NCI-H446 (cell line): Measurements from ENCODE around the gene ABCF2.

Source experiments
- DNase-seq, 2 experiments: peaks; one replicate each; lab custom pipeline; 2025; lab: John Stamatoyannopoulos, UW

ABCF2 gene

DNA sequence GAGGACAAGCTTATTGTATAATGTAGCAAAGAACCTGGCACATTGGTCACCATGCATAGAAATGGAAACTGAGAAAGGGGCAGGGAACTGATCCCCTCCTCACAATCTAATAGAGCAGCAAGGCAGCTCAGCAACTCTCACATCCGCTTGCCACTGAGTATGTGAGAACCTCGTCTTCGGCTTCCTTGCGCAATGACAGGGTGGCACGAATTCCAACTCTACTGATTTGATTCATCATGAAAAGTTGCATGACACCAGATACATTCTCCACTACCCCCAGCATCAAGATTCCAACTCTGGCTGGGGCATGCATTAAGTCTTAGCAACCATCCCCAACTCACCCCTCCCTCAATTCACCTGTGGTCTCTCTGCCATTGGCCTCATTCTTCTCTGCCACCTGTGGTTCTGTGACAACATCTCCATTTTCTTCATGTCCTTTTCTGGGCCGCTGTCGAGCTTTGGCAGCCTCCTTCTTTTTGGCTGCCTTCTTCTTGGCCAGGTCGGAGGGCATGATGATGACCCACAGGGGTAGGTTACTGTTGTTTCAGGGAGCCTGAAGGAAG lies 976 bp downstream of the ABCF2 start:
- DNase-seq: no peak

DNA sequence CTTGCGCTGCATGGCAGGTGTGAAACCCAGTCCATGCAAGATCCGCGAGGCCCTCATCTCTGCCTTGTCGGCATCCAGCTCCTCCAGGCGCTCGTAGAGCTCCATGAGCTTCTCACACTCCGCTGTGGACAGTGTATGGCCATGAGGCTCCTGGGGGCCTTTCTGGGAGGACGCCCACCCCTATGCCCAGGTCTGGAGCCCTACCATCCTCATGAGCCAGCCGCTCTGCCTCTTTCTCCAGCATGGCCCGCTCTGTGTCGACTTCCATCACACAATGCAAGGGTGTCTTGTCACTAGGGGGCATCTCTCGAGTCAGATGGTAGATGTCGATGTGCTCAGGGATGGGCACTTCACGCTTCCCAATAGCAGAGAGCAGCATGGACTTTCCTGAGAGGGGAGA lies 3.3 kb downstream of the ABCF2 start:
- DNase-seq: no peak

DNA sequence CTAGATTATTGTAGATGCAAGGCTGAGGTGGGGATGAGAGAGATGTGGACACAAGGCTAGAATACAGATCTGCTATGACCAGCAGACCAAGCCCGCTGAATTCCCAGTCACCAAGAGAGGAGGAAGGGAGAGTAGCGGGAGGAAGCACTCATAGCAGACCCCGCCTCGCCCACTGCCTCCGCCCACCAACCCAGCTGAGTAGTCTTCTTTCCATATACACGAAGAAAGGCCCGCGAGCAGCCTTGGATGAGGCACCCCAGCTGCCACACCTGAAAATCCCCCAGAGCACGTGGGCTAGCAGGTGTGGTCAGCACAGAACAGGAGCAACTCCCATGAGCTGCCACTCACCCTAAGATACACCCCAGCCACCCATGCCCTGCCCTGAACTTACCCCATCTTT lies 8.8 kb downstream of the ABCF2 start:
- DNase-seq: no peak

DNA sequence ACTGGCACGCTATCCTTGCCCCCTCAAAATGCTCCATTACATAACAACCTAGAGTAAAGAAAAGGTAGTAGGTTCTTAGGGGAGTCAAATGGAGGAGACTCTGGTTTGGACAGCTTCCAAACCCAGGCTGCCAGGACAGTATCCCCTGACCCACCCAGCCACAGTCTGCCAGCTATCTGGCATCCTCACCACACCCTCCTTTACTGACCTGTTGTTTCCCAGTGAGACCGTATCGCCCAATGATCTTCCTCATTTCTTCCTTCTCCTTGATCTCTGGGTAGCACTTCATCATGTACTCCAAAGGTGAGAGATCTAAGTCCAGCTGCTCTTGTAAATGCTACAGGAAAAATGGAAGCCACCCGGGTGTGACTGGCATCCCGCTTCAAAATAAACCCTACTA lies 11.6 kb downstream of the ABCF2 start:
- no peak for DNase-seq

DNA sequence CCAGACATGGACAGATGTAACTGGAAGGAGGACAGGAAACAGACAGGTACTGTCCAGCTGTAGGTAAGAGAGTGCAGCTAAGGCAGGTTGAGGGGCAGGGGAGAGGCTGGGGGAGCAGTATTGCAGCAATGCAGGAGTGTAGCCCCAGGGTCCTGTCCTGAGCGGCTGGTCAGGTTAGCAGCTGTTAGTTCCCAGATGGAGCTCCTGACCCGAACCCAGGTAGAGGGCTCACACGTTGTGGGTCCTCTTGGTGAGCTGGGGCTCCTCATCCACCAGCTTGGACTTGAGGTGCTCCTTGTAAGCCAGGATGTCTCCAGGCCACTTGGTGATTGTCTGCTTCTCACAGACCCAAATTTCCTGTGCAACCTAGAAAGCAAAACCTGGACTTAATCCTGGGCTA lies 13.2 kb downstream of the ABCF2 start:
- DNase-seq: no peak

DNA sequence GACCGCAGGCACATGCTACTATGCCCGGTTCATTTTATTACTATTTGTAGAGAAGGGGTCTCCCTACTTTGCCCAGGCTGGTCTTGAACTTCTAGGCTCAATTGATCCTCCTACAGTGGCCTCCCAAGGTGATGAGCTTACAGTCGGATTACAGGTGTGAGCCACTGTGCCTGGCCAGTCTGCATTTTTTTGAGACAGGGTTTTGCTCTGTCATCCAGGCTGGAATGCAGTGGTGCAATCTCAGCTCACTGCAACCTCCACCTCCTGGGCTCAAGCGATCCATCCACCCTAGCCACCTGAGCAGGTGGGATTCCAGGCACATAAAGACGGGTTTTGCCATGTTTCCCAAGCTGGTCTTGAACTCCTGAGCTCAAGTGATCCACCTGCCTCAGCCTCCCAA lies 14.4 kb downstream of the ABCF2 start:
- no peak for DNase-seq

DNA sequence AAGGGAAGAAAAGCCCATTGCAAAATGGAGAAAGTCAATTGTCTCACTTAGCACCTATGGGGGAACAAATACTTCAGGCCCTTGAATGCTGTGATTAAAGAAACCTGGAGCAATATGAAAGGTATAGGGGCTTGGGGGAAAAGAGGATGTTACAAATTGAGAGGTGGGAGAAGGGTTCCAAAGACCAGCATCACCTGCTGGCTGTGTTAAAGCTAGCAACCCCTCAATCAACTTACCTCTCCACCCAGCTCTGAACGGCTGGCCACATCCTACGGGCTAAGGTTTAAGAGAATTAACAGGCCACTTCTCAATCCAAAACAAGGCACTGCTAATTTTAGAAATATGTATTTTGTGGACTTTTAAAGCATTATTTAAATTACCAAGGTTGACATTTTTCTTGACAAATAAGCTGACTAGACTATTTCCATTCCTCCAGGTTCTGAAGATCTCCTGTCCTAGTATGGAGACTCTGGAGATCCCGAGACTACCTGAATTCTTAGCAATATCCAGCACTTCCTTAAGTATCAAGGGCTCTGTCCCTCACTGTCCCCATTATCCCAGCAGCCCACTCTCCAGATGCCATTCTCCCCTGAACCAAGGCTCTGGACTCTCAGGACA lies 15.7 kb downstream of the ABCF2 start:
- DNase-seq: no peak

DNA sequence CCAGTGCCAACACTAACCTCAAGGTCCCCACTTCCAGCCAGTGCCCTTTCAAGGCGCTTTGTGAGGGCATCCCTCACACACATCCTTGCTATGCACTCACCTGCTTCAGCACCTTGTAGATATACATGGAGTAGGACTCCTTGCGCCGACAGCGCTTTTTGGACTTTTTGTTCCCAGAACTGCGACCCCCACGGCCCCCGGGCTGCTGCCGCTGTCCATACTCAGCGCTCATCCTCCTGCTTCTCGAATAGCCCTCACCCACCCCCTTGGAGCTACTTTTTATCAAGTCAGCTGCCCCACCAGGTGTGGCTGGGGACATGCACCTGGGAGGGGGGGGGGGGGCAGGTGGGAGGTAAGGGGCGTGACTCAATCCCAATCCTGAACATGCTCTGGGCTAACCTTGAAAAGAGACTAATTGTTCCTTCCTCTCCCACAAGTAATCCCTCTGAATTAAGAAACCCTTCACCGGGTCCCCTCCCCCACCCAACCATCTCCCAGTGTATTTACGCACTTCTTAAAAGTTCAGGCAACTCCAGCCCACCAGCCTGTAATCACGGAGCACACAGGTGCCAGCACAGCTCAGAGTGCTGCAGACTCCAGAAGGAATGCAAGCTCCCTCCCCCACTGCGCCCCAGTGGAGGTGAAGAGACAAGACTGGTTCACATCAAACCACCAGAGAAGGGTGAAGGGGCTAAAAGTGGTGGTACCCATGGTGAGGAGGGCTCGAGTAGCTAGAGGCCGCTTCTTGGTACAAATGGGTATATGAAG lies 16.7 kb downstream of the ABCF2 start, which contains the start of gene H2BK1:
TSS of gene H2BK1 (minus strand) at position 402 of the 768 bp plus-strand sequence. CDS start at position 232, 170 bp downstream.
- DNase-seq: no peak

DNA sequence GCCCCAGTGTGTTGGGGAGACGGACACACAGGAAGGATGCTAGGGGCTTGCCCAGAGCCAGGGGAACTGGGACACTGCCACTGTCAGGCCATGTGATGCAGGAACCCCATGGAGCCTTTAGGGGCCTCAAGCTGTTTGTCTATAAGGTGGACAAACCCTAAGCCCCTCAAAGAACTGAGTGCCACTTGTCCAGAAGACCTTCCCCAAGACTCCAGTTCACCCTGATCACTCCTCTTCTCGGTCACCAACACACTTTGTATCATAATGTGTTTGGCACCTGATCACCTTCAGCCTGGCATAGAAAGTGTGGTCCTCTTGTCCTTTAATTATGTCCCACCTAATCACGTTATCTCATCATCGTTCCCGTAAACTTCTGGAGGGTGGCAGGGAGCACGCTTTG lies 17.4 kb downstream of the ABCF2 start:
- no peak for DNase-seq

DNA sequence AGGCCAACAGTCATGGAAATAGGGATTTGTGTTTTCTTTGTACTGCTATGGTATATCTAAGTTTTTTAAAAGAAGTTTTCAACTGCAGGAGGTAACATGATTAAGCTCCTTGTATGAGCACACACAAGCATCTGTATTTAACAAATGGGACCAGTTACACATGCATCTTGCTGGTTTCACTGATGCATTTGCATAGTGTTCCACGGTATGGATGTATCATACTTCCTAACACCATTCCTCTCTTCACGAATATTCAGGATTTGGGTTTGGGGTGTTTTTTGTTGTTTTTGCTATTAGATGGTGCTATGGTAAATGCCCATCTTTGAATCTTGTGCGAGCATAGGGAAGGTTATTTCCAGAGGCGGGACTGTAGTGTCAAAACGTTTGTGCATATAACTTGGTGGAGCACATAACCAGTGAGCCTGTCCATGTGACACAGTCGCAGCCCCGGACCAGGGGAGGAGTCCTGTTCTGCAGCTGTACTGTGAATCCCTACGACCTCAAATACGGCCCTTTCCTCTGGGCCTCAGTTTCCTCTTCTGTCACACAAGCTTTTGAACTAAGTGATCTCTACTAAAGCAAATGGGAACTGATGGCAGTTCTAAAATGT lies 18.6 kb downstream of the ABCF2 start:
- DNase-seq: no peak

DNA sequence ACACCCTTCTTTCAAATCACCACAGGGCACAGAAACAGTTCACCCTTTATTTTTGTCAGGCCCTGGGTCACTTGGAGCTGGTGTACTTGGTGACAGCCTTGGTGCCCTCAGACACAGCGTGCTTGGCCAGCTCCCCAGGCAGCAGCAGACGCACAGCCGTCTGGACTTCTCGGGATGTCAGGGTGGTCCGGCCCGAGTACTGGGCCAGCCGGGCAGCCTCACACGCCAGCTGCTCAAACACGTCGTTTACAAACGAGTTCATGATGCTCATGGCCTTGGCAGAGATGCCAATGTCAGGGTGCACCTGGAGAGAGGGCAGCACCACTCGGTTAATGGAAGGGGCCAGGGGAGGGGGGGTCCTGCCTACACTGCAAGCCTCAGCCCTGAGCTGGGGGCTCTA lies 19.2 kb downstream of the ABCF2 start:
- DNase-seq: no peak

DNA sequence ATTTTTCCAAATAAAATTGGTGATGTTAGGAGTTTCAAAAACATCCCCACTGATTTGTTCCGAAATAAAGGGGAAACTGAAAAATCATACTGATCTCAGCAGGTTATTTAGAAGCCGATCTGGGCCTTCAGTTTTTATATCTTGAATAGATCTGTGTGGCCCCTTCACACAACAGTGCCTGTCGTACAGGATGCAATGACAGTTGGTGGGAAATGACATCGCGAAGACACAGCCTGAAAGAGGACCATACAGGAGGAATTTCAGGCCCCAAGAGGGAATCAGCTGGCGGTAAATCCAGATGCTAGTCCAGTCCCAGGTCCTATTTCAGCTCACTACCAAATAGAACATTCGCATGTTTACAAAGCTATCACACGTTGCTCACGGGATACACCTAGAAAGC lies 19.7 kb downstream of the ABCF2 start:
- no peak for DNase-seq

DNA sequence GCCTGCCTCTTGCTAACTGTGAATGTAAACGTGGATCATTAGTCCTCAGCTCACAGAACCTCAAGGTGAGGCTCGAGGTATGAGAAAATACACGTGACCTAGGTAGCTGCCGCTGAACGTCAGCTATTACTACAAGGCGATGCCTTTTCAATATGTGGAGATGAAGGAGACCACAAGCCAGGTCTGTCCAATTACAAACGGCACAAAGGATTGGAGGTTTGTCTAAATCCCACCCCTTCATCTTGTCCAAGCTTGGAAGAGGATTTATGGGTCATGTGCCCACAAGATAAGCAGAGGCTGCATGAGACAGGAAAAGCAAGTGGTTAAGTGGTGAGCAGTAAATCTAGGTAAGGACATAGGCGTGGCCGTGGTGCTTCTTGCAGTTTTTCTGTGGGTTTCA lies 20.1 kb downstream of the ABCF2 start:
- no peak for DNase-seq

DNA sequence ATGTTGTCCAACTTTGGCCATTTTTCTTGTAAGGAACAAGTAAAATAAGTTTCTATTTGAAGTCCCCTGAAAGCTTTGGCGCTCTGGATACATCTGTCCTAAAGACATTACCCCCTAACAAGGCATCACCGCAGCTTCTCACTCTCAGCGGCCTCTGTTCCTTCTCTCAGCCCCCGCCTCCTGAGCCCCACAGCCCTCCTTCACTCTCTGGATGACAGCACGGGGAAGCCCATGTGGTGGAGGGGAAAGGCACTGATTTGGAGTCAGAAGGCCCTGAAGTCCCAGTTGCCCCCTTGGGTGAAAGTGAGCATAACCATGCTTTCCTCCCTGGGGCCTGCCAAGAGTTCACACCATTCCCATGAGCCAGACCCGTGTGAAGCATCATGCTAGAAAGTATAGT lies 21.3 kb downstream of the ABCF2 start:
- DNase-seq: no peak

DNA sequence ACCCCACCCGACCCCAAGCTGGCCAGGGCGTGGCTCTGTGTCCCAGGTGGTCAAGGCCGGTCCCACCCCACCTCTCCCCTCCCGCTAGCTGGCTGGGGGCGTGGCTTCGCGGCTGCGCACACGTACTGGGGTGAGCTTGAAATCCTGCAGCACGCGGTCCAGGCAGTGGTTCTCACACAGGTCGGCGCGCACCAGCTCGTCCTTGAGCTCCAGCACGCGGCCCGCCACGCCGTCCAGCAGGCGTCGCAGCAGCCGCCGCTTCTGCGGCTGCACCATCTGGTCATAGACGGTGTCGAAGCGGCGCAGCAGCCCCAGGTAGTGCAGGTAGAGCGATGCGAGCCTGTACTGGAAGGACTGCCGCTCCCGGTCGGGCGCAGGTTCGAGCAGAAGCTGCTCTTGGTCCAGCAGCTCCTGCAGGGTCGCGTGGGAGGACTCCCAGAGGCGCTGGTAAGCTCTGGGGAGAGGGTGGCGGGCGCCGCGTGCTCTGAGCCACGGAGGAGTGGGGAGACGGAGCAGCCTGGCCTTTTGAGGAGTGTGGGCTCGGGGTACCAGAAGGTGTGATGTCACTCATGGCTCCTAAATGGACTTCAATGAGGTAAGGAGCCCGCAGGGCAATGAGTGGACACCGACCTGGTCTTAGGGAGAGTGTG lies 22.5 kb downstream of the ABCF2 start:
- no peak for DNase-seq

DNA sequence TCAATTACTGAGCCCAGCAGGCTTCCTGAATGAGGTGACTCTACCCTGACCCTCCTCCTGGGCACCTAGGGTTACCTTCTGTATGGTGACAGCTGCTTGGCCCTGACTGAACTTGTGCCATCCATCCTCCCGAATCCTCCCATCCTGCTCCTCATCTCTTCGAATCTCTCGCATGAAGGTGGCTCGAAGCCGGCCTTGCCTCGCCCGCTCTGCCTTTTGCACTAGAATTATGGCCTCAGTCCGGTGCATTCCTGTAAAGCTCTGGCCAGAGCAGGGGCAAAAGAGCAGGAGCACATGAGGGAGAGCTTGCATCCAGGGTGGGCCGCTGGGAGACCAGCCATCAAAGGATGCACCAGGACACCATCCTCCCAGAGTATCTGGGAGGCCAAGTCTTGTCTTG lies 24.2 kb downstream of the ABCF2 start:
- no peak for DNase-seq

DNA sequence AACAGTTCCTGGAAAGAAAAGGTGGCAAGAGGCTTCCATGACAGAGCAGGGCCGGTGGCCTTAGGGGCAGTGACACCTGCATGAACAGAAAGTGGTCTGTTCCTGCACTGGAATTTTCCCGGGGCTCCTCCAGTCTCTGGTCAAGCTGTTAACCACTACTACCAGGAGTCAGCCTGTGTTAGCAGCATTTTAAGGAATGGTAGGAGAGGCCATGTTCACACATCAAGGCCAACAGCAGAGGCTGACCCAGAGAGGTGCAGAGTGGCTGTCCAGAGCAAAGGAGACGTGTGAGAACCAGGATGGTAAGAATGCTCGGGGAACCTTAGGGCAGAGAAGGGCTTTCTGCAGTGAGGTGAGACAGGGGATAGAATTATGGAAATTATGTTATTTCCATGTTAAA lies 25.3 kb downstream of the ABCF2 start:
- no peak for DNase-seq

DNA sequence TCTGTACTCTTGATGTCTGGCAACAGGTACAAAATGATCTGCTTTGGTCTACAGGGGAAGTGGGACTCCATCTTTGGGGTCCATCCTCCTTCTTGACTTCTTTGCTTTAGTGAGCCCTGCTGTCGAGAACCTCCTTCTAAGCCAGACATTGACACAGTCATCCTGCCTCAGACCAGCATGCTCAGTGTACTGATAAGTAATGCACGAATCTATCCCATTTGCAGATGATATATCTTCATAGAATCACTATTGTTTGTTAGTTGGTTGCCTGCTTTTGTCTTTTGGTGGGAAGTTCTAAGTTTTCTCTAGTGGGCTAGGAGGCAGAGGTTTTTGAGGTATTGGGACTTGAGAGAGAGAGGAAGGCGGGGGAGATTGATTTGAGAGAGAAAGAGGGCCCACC lies 25.7 kb downstream of the ABCF2 start:
- DNase-seq: no peak

DNA sequence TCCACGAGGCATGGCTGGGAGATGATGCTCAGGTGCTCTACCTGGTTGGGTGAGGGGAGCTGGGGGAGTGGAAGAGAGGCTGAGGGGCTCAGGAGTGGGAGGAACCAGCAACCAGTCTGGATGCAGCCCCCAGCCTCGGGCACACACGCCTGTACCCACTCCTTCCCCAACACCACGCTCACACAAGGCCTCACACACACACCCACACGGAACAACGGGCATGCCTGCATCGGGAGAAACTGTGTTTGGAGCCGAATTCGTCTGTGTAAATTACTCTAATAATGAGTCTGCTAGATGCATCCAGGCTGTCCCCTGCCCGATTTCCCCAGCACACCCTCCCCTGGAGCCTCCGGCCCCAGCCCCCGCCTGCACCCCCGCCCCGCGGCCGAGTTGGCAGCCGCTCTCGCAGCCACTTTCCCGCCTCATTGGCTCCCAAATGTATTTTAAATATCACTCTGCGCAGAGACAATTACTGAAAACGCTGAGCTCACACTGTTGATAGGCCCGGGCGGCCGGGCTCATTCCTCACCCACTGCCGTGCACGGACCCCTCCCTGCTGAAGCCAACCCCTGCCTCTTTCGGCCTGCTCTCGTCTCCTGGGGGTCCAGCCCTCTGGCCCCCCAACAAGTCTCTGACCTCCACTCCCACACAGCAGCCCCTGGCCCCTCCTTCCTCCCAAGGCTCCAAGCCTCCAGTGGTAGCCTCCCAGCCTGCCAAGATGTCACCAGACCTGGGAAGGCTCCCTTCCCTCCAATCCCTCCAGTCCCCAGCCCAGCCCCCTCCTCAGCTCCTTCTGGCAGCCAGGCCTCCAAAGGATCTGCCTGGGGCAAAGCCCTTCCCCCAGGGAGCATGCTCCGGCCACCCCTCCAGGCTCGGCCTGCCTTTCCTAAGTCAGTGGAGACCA lies 27.8 kb downstream of the ABCF2 start:
- peak in 1 of 2 experiments; percentile 65 for DNase-seq

DNA sequence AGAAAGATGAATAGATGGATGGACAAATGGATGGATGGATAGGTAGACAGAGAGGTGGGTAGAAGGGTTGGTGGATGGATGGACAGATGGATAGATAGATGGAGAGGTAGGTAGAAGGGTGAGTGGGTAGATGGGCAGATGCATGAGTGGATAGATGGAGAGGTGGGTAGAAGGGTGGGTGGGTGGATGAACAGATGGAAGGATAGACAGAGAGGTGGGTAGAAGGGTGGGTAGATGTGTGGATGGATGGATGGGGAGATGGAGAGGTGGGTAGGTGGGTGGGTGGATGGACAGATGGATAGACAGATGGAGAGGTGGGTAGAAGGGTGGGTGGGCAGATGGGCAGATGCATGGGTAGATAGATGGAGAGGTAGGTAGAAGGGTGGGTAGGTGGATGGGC lies 29.1 kb downstream of the ABCF2 start:
- DNase-seq: no peak

DNA sequence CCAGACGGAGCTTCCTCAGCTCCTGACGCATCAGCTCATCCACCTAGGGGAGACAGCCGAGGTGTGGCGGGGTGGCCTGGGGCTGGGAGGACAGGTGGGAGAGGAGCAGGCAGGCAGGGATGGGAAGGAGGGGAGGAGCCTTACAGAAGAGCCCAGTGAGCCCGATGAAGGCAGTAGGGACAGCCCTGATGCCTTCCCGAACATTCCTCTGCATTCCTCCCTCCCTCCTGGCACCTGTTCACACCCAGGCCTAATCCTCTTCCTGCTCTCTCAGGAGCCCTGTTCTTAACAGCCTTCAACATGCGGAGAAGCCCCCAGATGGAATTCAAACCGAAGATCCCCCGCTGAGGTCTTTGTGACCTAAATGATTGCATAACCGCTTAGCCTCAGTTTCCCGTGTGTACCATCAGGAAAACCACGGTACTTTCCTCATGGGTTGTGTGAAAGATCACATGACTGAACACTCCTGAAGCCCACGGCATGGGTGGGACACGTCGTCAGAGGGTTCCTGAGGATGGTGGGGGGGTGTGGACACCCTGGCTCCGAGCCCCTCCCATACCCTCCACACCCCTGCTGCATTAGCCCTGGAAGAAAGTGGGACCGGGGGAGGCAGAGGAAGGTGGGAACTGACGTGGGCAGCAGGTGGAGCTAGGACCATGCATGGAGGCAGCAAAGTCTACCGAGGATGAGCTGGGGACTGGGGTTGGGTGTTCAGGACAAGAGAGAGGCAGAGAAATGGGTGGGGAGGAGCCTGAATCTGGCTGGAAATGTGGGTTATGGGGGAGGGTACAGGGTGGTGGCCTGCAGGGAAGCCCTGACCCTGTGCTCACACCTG lies 31.2 kb downstream of the ABCF2 start:
- no peak for DNase-seq
